GM19397 (cell line): ENCODE measurements around the gene TP63.
A peak's percentile ranks its signal among the peaks of the same experiment; 100 is the strongest.

Experiments used
- ATAC-seq: cut with Tn5 transposase; IDR thresholded peaks from one replicate; pipeline ENCODE4 v1.9.1; 2021; ENCODE audit warnings: mild to moderate bottlenecking, moderate library complexity; ENCODE audit not compliant: unreplicated experiment

Gene TP63

GRCh38 chr3:189680723-189681122, 49.5 kb downstream of the TP63 start:
- ATAC-seq: no peak

- no peak for ATAC-seq
Measured at GRCh38 chr3:189683546-189684255, 52.5 kb downstream of the TP63 start.

- ATAC-seq: no peak
Measured at GRCh38 chr3:189684317-189684716, 53.1 kb downstream of the TP63 start.

- no peak for ATAC-seq
Measured at GRCh38 chr3:189685291-189685690, 54.1 kb downstream of the TP63 start.

- ATAC-seq: no peak
Measured at GRCh38 chr3:189685860-189686259, 54.7 kb downstream of the TP63 start.

- no peak for ATAC-seq
Measured at GRCh38 chr3:189687475-189687874, 56.3 kb downstream of the TP63 start.

GRCh38 chr3:189688262-189688661, 57.1 kb downstream of the TP63 start:
- no peak for ATAC-seq

GRCh38 chr3:189689625-189690024, 58.4 kb downstream of the TP63 start:
- ATAC-seq: no peak

GRCh38 chr3:189690237-189690636, 59.0 kb downstream of the TP63 start:
- ATAC-seq: no peak

GRCh38 chr3:189690672-189691071, 59.5 kb downstream of the TP63 start:
- ATAC-seq: no peak

GRCh38 chr3:189695400-189695799, 64.2 kb downstream of the TP63 start:
- no peak for ATAC-seq

- ATAC-seq: no peak
Measured at GRCh38 chr3:189698811-189699210, 67.6 kb downstream of the TP63 start.

- ATAC-seq: no peak
Measured at GRCh38 chr3:189699885-189700284, 68.7 kb downstream of the TP63 start.

GRCh38 chr3:189702066-189702646, 71.0 kb downstream of the TP63 start:
- ATAC-seq: no peak

- ATAC-seq: no peak
Measured at GRCh38 chr3:189703865-189704264, 72.7 kb downstream of the TP63 start.

- no peak for ATAC-seq
Measured at GRCh38 chr3:189708375-189708774, 77.2 kb downstream of the TP63 start.

GRCh38 chr3:189710620-189711402, 79.6 kb downstream of the TP63 start:
- ATAC-seq: peak; percentile 58

GRCh38 chr3:189712906-189713483, 81.8 kb downstream of the TP63 start:
- no peak for ATAC-seq

- no peak for ATAC-seq
Measured at GRCh38 chr3:189714991-189715961, 84.1 kb downstream of the TP63 start.

GRCh38 chr3:189718215-189718614, 87.0 kb downstream of the TP63 start:
- ATAC-seq: no peak
